GM12878 (cell line): ENCODE measurements around the gene NFU1. TPM values are rescaled to one million over a fixed set of nuclear protein-coding genes. Genes with fewer than 3 reads are reported as not detected.
A peak's percentile ranks its signal among the peaks of the same experiment; 100 is the strongest.

Experiments
- E4F1 ChIP-seq: fragments of 450-650 bp; IDR thresholded peaks from 2 replicates; pipeline ENCODE4 v1.6.1; 2018; ENCODE audit warnings: borderline replicate concordance, mild to moderate bottlenecking; ENCODE audit not compliant: partially characterized antibody
- ELK1 ChIP-seq: IDR thresholded peaks from 2 replicates; pipeline ENCODE4 v1.6.1; 2012; ENCODE audit warnings: low read depth, low read length, improper control_type of control experiment
- FOS ChIP-seq: IDR thresholded peaks from 3 replicates; pipeline ENCODE4 v1.6.1; 2011; ENCODE audit warnings: borderline replicate concordance; ENCODE audit not compliant: insufficient read length; ENCODE audit errors: extremely low read depth
- KDM1A ChIP-seq: fragments of 200-600 bp; sonication (generic); IDR thresholded peaks from 2 replicates; pipeline ENCODE4 v1.6.1; 2016; ENCODE audit warnings: borderline replicate concordance
- LARP7 ChIP-seq: fragments of 450-650 bp; IDR thresholded peaks from 2 replicates; pipeline ENCODE4 v1.6.1; 2017; ENCODE audit warnings: mild to moderate bottlenecking
- NBN ChIP-seq: fragments of 450-650 bp; IDR thresholded peaks from 2 replicates; pipeline ENCODE4 v1.6.1; 2016
- POLR2AphosphoS2 ChIP-seq: IDR thresholded peaks from 2 replicates; pipeline ENCODE4 v1.6.1; 2011; ENCODE audit warnings: low read depth, mild to moderate bottlenecking, low read length, improper control_type of control experiment, moderate library complexity
- POU2F2 ChIP-seq: IDR thresholded peaks from 3 replicates; pipeline ENCODE4 v1.6.1; 2011; ENCODE audit warnings: low read depth, mild to moderate bottlenecking, low read length, borderline replicate concordance
- REST ChIP-seq: IDR thresholded peaks from 2 replicates; pipeline ENCODE4 v1.6.1; 2012; ENCODE audit warnings: mild to moderate bottlenecking, low read depth, low read length
- SUZ12 ChIP-seq: fragments of 200-600 bp; sonication (generic); IDR thresholded peaks from one replicate; pipeline ENCODE4 v1.6.1; 2018; ENCODE audit warnings: antibody characterized with exemption, mild to moderate bottlenecking; ENCODE audit not compliant: unreplicated experiment
- TCF12 ChIP-seq: IDR thresholded peaks from 2 replicates; pipeline ENCODE4 v1.6.1; 2011; ENCODE audit warnings: low read depth, mild to moderate bottlenecking, low read length
- TCF3 ChIP-seq: IDR thresholded peaks from 2 replicates; pipeline ENCODE4 v1.6.1; 2012; ENCODE audit warnings: low read depth, mild to moderate bottlenecking, low read length, borderline replicate concordance; ENCODE audit not compliant: insufficient read depth
- ZBTB33 ChIP-seq: fragments of 450-650 bp; IDR thresholded peaks from 2 replicates; pipeline ENCODE4 v1.6.1; 2017; ENCODE audit warnings: mild to moderate bottlenecking
- polyA plus RNA-seq, 11 experiments: library from polyadenylated mRNA; depleted of rRNA in 4 of 11; unstranded in 6 of 11; stranded (reverse) in 5 of 11; fragments of >200 nt; fragmentation: Nextera tagmentation in 4 of 11; fragmentation: Illumina TruSeq in 1 of 11; extraction: Ambion mirVana in 4 of 11; extraction: Trizol in 1 of 11; gene quantifications; 1 replicate in 1 of 11; 2 replicates in 10 of 11; pipeline versions ENCODE4 v1.2.1 to v1.2.3, GENCODE V29; 2011 to 2016; ENCODE audit warnings: inconsistent platforms in 2 of 11, missing spikeins in 2 of 11, low read depth in 1 of 11
- total RNA-seq, 4 experiments: library from RNA; depleted of rRNA in 3 of 4; stranded (reverse); fragments of >200 nt in 3 of 4; fragmentation: Illumina TruSeq in 1 of 4; extraction: Trizol in 1 of 4; gene quantifications; 2 replicates each; pipeline versions ENCODE4 v1.2.1 to v1.2.3, GENCODE V29; 2013 to 2021

The NFU1 gene
- total and polyA plus RNA-seq, 10 of the 15 experiments (the other 5 are each of a cell fraction or from before 2014, with no cell fraction given), result 27.3 to 86.0 (median 41.5) TPM

GRCh38 chr2:69386360-69386759 lies 50.9 kb downstream of the NFU1 start (continued):
- TF ChIP-seq POLR2AphosphoS2 (no peak), KDM1A (no peak), TCF12 (no peak), ELK1 (no peak), E4F1 (no peak), FOS (no peak), NBN (0 out of 2 replicates have a peak, but pooled peaks have one; percentile 5), SUZ12 (no peak), REST (no peak), LARP7 (no peak), POU2F2 (no peak), TCF3 (no peak), ZBTB33 (no peak)
